GM12878 (cell line): Measurements from ENCODE around the gene BRD9. TPM values are rescaled to one million over a fixed set of nuclear protein-coding genes. Genes with fewer than 3 reads are reported as not detected.
A peak's percentile ranks its signal among the peaks of the same experiment; 100 is the strongest.

Experiments
- ATAC-seq: fragments of 200-7000 bp; cut with Tn5 transposase; 3 replicates; pipeline ENCODE4 v1.9.1; 2020; ENCODE audit warnings: mild to moderate bottlenecking, moderate library complexity
- BruUV-seq: library from RNA; stranded (reverse); fragments of 400-500 nt; replicated peaks from 2 replicates; lab custom pipeline; 2021; lab: Mats Ljungman, UMichigan
- CTCF ChIA-PET: fragments of 300-600 bp; sonication (Branson Sonifier 250); formaldehyde crosslinking; extraction: SDS; loops from one replicate; lab custom pipeline; 2021; ENCODE audit warnings: inconsistent platforms; lab: Yijun Ruan, JAX
- POLR2A ChIA-PET: fragments of 350-600 bp; formaldehyde crosslinking; extraction: SDS; loops from one replicate; lab custom pipeline; 2021; ENCODE audit warnings: inconsistent platforms; lab: Charles Lee
- RAD21 ChIA-PET: fragments of 300-600 bp; sonication (Branson Sonifier 250); formaldehyde crosslinking; loops from one replicate; lab custom pipeline; 2023; ENCODE audit warnings: antibody characterized with exemption; ENCODE audit not compliant: unreplicated experiment; lab: Charles Lee
- SMC1A ChIA-PET: fragments of 300-600 bp; sonication (Branson Sonifier 250); formaldehyde crosslinking; loops from one replicate; lab custom pipeline; 2023; ENCODE audit not compliant: unreplicated experiment, uncharacterized antibody; lab: Charles Lee
- DNase-seq: peaks from one replicate; pipeline ENCODE4 v3.0.0-alpha.2; 2011; ENCODE audit warnings: low read depth, low spot score
- FAIRE-seq: peaks from 3 replicates; lab custom pipeline; 2011; peaks lifted over from hg19 to GRCh38; lab: Jason Lieb, UNC
- H2AFZ ChIP-seq: 2 replicates; pipeline ENCODE4 v1.6.0; 2011; ENCODE audit warnings: low read depth, low read length, control low read depth; ENCODE audit not compliant: control insufficient read depth
- H3K27ac ChIP-seq: 2 replicates; pipeline ENCODE4 v1.5.1; 2011; ENCODE audit warnings: control low read depth; ENCODE audit not compliant: control insufficient read depth, insufficient read depth
- H3K27me3 ChIP-seq, 2 experiments: replicated peaks in 1 of 2; 2 replicates each; pipeline versions ENCODE4 v1.6.0 to v1.6.1; 2011; ENCODE audit warnings: low read length in 1 of 2; ENCODE audit not compliant: control insufficient read depth in 2 of 2, insufficient read depth in 2 of 2
- H3K36me3 ChIP-seq, 2 experiments: 2 replicates each; pipeline ENCODE4 v1.5.1; 2011; ENCODE audit warnings: low read length in 1 of 2; ENCODE audit not compliant: control insufficient read depth in 2 of 2, insufficient read depth in 2 of 2
- H3K4me1 ChIP-seq: 2 replicates; pipeline ENCODE4 v1.6.1; 2011; ENCODE audit warnings: mild to moderate bottlenecking, low read length, moderate library complexity, mixed read lengths; ENCODE audit not compliant: control insufficient read depth, insufficient read depth
- H3K4me2 ChIP-seq: 2 replicates; pipeline ENCODE4 v1.6.0; 2011; ENCODE audit warnings: control low read depth; ENCODE audit not compliant: control insufficient read depth, insufficient read depth
- H3K4me3 ChIP-seq: fragments of 200-600 bp; sonication (generic); 2 replicates; pipeline ENCODE4 v1.5.1; 2016
- H3K79me2 ChIP-seq: 2 replicates; pipeline ENCODE4 v1.6.0; 2011; ENCODE audit warnings: low read length; ENCODE audit not compliant: control insufficient read depth, insufficient read depth
- H3K9ac ChIP-seq: 2 replicates; pipeline ENCODE4 v1.8.0; 2011; ENCODE audit warnings: low read length, control low read depth, mixed read lengths; ENCODE audit not compliant: control insufficient read depth, insufficient read depth
- H3K9me3 ChIP-seq: replicated peaks from 3 replicates; pipeline ENCODE4 v1.5.1; 2011; ENCODE audit warnings: mild to moderate bottlenecking, low read length; ENCODE audit not compliant: control insufficient read depth, insufficient read depth
- H4K20me1 ChIP-seq: 2 replicates; pipeline ENCODE4 v1.6.0; 2011; ENCODE audit not compliant: control insufficient read depth, insufficient read depth
- BHLHE40 ChIP-seq, 2 experiments: fragments of 450-650 bp in 1 of 2; IDR thresholded peaks; 2 replicates each; pipeline ENCODE4 v1.6.1; 2011 to 2017; ENCODE audit warnings: low read depth in 2 of 2, borderline replicate concordance in 1 of 2, improper control_type of control experiment in 1 of 2, low read length in 1 of 2, mild to moderate bottlenecking in 1 of 2
- CBFB ChIP-seq: IDR thresholded peaks from 2 replicates; pipeline ENCODE4 v1.6.1; 2016; ENCODE audit warnings: antibody characterized with exemption, low read depth
- POU2F2 ChIP-seq: IDR thresholded peaks from 3 replicates; pipeline ENCODE4 v1.6.1; 2011; ENCODE audit warnings: low read depth, mild to moderate bottlenecking, low read length, borderline replicate concordance
- RUNX3 ChIP-seq: IDR thresholded peaks from 2 replicates; pipeline ENCODE4 v1.6.1; 2012; ENCODE audit warnings: low read length, inconsistent platforms
- SREBF2 ChIP-seq: IDR thresholded peaks from 2 replicates; pipeline ENCODE4 v1.6.1; 2012; ENCODE audit warnings: mild to moderate bottlenecking, low read length
- WGBS: methylation state at CpG from one replicate; pipeline ENCODE4 v1.1.6; 2016; ENCODE audit warnings: low lambda C conversion rate; ENCODE audit not compliant: insufficient replicate concordance, insufficient coverage; ENCODE audit errors: missing lambda C conversion rate; 5-methylcytosine and 5-hydroxymethylcytosine counted together
- in situ Hi-C: fragments of 300-500 bp; cut with MboI; formaldehyde crosslinking; loops from 9 replicates; pipeline ENCODE4 v1.14.3; 2018; ENCODE audit warnings: mixed read lengths
- intact Hi-C: fragments of 100-400 bp; cut with micrococcal nuclease; formaldehyde crosslinking; loops from one replicate; pipeline ENCODE4 v1.14.2; 2022; ENCODE audit not compliant: unreplicated experiment
- polyA plus RNA-seq, 11 experiments: library from polyadenylated mRNA; depleted of rRNA in 4 of 11; unstranded in 6 of 11; stranded (reverse) in 5 of 11; fragments of >200 nt; fragmentation: Nextera tagmentation in 4 of 11; fragmentation: Illumina TruSeq in 1 of 11; extraction: Ambion mirVana in 4 of 11; extraction: Trizol in 1 of 11; gene quantifications; 1 replicate in 1 of 11; 2 replicates in 10 of 11; pipeline versions ENCODE4 v1.2.1 to v1.2.3, GENCODE V29; 2011 to 2016; ENCODE audit warnings: inconsistent platforms in 2 of 11, missing spikeins in 2 of 11, low read depth in 1 of 11
- total RNA-seq, 4 experiments: library from RNA; depleted of rRNA in 3 of 4; stranded (reverse); fragments of >200 nt in 3 of 4; fragmentation: Illumina TruSeq in 1 of 4; extraction: Trizol in 1 of 4; gene quantifications; 2 replicates each; pipeline versions ENCODE4 v1.2.1 to v1.2.3, GENCODE V29; 2013 to 2021
- TF ChIP-seq, protein P1 (sequence below): fragments of 450-650 bp; IDR thresholded peaks from 2 replicates; pipeline ENCODE4 v1.6.1; 2016; ENCODE audit warnings: mild to moderate bottlenecking

The BRD9 gene
- total and polyA plus RNA-seq, 10 of the 15 experiments (the other 5 are each of a cell fraction or from before 2014, with no cell fraction given), result 2.0 to 48.6 (median 32.4) TPM

GRCh38 chr5:882253-883183 is 10.1 kb downstream of the BRD9 start:
- DNase-seq (no peak), FAIRE-seq (no peak), ATAC-seq (no peak)
- WGBS, result 85% methylated on average over 28 of the region's 33 CpGs
- CTCF ChIA-PET, result no interaction called here
- TF ChIP-seq POU2F2 (0 out of 3 replicates have a peak, but pooled peaks have one; percentile 20), BHLHE40 (IDR thresholded peaks at IDR 0.05; ENCODE audit: borderline replicate concordance in 1 of 2, low read depth in 2 of 2, low read length in 1 of 2) (peak; percentile 38 to 53; a peak in 3 of 4 replicates), RUNX3 (peak; percentile 67), SREBF2 (no peak), CBFB (0 out of 2 replicates have a peak, but pooled peaks have one; percentile 44)
- TF ChIP-seq, protein P1, sequence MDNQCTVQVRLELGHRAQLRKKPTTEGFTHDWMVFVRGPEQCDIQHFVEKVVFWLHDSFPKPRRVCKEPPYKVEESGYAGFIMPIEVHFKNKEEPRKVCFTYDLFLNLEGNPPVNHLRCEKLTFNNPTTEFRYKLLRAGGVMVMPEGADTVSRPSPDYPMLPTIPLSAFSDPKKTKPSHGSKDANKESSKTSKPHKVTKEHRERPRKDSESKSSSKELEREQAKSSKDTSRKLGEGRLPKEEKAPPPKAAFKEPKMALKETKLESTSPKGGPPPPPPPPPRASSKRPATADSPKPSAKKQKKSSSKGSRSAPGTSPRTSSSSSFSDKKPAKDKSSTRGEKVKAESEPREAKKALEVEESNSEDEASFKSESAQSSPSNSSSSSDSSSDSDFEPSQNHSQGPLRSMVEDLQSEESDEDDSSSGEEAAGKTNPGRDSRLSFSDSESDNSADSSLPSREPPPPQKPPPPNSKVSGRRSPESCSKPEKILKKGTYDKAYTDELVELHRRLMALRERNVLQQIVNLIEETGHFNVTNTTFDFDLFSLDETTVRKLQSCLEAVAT, result peak; percentile 78
- Histone ChIP-seq H3K4me3 (no peak overlapping the region), H3K79me2 (peaks cover 4% of the 10 kb centered on the region; the same call in 1 of the 2 replicates), H2AFZ (no peak overlapping the region), H3K9ac (no peak overlapping the region), H3K27me3 (no peaks in the 10 kb centered on the region), H3K36me3 (peaks cover 48 to 63% of the 10 kb centered on the region in 2 experiments), H3K9me3 (no peaks in the 10 kb centered on the region; the same call in 2 of the 3 replicates), H4K20me1 (peaks cover 5% of the 10 kb centered on the region; the same call in 1 of the 2 replicates), H3K4me1 (no peaks in the 10 kb centered on the region), H3K4me2 (no peak overlapping the region), H3K27ac (no peak overlapping the region)
- in situ Hi-C loops, result no loop called here
- intact Hi-C loops, result no loop called here
- no TSS peak for BruUV-seq
- SMC1A ChIA-PET, result no interaction called here
- RAD21 ChIA-PET, result no interaction called here
- POLR2A ChIA-PET, result no interaction called here
